SK-N-SH (cell line): ENCODE measurements around the gene CAPNS1.

Experiments
- EP300 ChIP-seq, 2 experiments: IDR thresholded peaks; 2 replicates each; pipeline versions ENCODE4 v1.4.0 to v1.6.1; 2012; ENCODE audit warnings: borderline replicate concordance in 1 of 2, low read depth in 1 of 2, low read length in 1 of 2
- FOXJ3 ChIP-seq: sonication (generic); formaldehyde crosslinking; IDR thresholded peaks from 2 replicates; pipeline ENCODE4 v1.5.1; 2020; ENCODE audit warnings: mild to moderate bottlenecking, missing genetic modification reagents
- GABPA ChIP-seq: IDR thresholded peaks from 2 replicates; pipeline ENCODE4 v1.4.0; 2012; ENCODE audit warnings: low read depth, mild to moderate bottlenecking
- POLR2AphosphoS5 ChIP-seq: IDR thresholded peaks from 2 replicates; pipeline ENCODE4 v1.6.1; 2012; ENCODE audit warnings: low read depth, low read length
- TEAD4 ChIP-seq: IDR thresholded peaks from 2 replicates; pipeline ENCODE4 v1.4.0; 2012; ENCODE audit warnings: mild to moderate bottlenecking, borderline replicate concordance; ENCODE audit not compliant: insufficient read depth
- TF ChIP-seq, protein P1 (sequence below): fragments of 200-600 bp; sonication (generic); IDR thresholded peaks from 2 replicates; pipeline ENCODE4 v1.6.1; 2017; ENCODE audit warnings: antibody characterized with exemption, mild to moderate bottlenecking, moderate library complexity

DNA sequence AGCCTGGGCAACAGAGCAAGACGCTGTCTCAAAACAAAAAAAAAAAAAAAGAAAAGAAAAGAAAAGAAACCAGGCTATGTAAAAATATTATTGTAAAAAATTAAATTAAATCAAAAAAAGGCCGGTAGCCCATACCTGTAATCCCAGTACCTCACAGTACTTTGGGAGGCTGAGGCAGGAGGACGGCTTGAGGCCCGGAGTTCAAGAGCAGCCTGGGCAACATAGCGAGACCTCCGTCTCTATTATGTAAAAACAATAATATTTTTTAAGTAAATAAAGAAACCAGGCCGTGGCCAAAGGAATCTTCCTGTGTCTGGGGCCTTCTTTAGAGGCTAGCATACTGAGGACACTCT lies 770 bp upstream of the CAPNS1 start:
- TF ChIP-seq, protein P1, sequence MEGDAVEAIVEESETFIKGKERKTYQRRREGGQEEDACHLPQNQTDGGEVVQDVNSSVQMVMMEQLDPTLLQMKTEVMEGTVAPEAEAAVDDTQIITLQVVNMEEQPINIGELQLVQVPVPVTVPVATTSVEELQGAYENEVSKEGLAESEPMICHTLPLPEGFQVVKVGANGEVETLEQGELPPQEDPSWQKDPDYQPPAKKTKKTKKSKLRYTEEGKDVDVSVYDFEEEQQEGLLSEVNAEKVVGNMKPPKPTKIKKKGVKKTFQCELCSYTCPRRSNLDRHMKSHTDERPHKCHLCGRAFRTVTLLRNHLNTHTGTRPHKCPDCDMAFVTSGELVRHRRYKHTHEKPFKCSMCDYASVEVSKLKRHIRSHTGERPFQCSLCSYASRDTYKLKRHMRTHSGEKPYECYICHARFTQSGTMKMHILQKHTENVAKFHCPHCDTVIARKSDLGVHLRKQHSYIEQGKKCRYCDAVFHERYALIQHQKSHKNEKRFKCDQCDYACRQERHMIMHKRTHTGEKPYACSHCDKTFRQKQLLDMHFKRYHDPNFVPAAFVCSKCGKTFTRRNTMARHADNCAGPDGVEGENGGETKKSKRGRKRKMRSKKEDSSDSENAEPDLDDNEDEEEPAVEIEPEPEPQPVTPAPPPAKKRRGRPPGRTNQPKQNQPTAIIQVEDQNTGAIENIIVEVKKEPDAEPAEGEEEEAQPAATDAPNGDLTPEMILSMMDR = no peak
- TF ChIP-seq POLR2AphosphoS5 (no peak), GABPA (no peak), TEAD4 (no peak), FOXJ3 (CRISPR knock-in tag) (no peak), EP300 (IDR thresholded peaks at IDR 0.05; ENCODE audit: borderline replicate concordance in 1 of 2, low read depth in 1 of 2, low read length in 1 of 2) (no peak)
